ENCODE data around the gene PPP1R36.
"Not testable (repeated sequence)": the region's sequence is repeated elsewhere in the genome, so short reads cannot be mapped to it uniquely, and the experiment has no call there.

Gene PPP1R36, protein sequence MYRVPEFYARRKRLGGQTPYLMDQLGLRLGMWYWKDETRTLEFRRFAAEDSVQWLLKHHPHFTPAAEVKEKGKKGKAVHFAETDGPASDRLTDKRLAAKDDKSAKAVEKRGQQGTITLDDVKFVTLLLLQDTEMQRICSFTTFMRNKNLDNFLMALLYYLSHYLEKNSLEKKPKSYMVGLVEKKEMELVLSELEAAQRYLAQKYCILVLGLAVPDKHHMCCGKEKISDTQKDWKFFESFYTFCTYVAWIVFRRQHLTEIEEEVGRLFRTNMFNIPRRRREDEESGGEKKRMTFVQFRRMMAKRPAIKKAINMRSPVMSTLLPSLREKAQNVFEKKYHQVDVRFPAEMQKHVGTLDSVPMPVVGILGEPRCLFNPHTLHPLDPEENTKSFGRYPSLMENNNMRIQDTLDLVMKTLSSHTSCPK

DNA sequence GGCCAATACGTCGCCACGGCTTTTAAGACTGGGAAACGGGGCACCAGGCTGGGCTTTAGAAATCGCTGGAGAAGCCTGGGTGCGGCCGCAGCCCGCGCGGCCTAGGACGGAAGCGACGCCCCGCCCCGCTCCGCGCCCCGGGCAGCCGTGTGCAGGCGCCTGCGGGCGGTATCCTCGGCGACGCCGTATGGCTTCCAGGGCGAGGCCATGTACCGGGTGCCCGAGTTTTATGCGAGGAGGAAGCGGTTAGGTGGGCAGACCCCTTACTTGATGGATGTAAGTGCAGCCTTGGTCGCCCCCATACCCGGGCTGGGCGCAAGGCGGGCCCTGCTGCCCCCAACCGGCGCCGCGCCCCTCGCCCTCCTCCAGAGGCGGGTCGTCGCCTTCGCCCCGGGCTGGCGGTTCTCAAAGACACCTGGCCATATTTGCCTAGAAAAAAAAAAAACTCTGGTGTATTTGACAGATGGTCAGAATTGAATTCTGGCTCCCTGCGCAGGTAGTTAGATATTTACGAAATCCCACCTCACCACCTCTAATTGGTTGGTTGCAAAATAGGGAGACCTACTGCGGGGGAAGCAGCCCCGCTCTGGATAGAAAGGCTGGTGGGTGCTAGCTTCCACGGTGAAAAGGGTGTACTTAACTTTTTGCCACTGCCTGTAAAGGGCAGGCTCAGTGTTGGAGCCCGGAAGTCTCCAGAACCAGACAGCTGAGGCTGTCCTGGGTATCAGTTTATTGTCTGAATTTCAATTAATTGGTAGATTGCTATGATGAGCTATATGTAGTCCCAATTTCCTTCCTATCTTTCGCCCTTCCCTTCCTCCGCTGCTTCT lies at the start of gene PPP1R36:
TSS of gene PPP1R36 (plus strand) at position 171 of the 830 bp plus-strand sequence. CDS start at position 208, 37 bp downstream.
- DNase-seq (ENCODE audit: low spot score), result no peak

GRCh38 chr14:64500088-64500487 lies 49.7 kb upstream of the PPP1R36 start:
- DNase-seq (ENCODE audit: low spot score), result no peak

- peak; percentile 56 for DNase-seq (ENCODE audit: low spot score)
Observed at GRCh38 chr14:64501411-64502171, 48.2 kb upstream of the PPP1R36 start.

GRCh38 chr14:64502456-64502855 lies 47.3 kb upstream of the PPP1R36 start:
- no peak for DNase-seq (ENCODE audit: low spot score)

DNA sequence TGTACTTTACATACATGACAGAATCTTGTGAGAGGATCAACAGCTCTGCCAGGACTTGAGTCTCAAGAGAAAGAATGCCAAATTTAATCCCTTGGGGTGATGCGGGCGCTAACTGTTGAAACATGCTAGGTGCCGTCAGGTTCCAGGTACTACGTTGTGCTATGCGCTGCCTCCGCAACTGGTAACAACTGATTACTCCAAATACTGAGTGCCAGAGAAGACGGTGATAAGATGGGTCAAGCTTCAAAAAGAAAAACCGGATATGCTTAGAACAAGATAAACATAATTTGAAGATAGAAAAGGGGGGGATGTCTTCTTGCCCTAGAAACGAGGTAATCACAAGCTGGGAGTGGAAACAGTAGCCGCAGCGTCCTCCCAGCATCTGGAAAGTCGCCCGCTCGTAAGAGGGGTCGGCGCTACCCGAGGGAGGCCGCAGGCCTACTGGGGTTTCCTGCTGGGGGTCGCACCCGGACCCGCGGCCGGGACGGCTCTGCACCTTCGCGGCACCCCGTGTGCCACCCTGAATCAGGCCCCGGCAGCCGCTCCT lies 46.8 kb upstream of the PPP1R36 start:
- peak; percentile 51 for DNase-seq (ENCODE audit: low spot score)

GRCh38 chr14:64503434-64504309 lies 46.1 kb upstream of the PPP1R36 start, which contains the start of gene ZBTB25:
Gene ZBTB25 (minus strand): TSS chr14:64503838. CDS start chr14:64490533, 13,305 bp downstream.
- peak; percentile 89 for DNase-seq (ENCODE audit: low spot score)

- DNase-seq (ENCODE audit: low spot score), result peak; percentile 70
Observed at GRCh38 chr14:64504310-64504896, 45.4 kb upstream of the PPP1R36 start, which contains the start of gene ZBTB1. Gene ZBTB1 (plus strand): TSS chr14:64504770. CDS start chr14:64521505, 16,735 bp downstream.

- peak; percentile 86 for DNase-seq (ENCODE audit: low spot score)
Observed at GRCh38 chr14:64504897-64505794, 44.6 kb upstream of the PPP1R36 start.

DNA sequence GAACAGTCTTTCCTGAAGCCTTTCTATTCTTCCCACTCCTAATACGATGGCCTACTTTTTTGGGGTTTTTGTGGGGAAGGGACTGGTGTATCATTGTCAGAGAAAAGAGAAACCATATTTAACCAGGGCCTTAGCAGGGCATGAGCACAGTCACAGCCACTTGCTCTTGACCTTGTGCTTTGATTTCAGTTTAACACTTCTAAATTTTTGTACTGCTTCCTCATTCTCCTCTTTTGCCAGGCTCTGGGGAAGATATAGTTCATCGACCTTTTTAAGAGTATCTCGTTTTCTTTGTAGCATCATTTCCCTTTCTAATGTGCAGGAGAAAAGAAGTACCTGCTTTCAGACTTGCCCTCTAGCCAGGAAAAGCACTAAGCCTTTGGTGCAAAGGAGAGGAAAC lies 43.0 kb upstream of the PPP1R36 start:
- no peak for DNase-seq (ENCODE audit: low spot score)

- no peak for DNase-seq (ENCODE audit: low spot score)
Observed at GRCh38 chr14:64507376-64508156, 42.2 kb upstream of the PPP1R36 start.

- DNase-seq (ENCODE audit: low spot score), result no peak
Observed at GRCh38 chr14:64508215-64508776, 41.5 kb upstream of the PPP1R36 start.

- DNase-seq (ENCODE audit: low spot score), result no peak
Observed at GRCh38 chr14:64509036-64509435, 40.7 kb upstream of the PPP1R36 start.

GRCh38 chr14:64510825-64511671 lies 38.7 kb upstream of the PPP1R36 start:
- peak; percentile 84 for DNase-seq (ENCODE audit: low spot score)

DNA sequence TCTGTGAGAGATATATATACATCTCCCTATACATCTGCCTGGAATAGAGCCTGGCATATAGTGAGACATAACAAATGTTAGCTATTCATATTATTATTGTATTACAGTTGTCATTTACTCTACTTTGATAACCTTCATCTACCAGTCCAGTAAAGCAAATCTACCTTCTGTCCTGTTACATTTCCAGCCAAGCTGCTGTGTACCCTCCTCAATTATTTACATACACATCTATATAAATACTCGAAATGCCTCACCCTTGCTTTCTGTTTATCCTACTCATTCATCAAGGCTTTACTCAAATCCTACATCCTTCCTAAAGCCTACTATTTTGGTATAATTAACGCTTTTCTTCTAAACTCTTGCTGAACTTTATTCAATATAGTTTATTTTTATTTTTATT lies 36.5 kb upstream of the PPP1R36 start:
- no peak for DNase-seq (ENCODE audit: low spot score)

GRCh38 chr14:64515053-64515452 lies 34.7 kb upstream of the PPP1R36 start:
- DNase-seq (ENCODE audit: low spot score), result no peak

GRCh38 chr14:64516969-64517368 lies 32.8 kb upstream of the PPP1R36 start:
- no peak for DNase-seq (ENCODE audit: low spot score)

GRCh38 chr14:64517667-64518066 lies 32.1 kb upstream of the PPP1R36 start:
- DNase-seq (ENCODE audit: low spot score), result not testable (repeated sequence)
